ENCODE data around the gene DPP4. TPM values are rescaled to one million over a fixed set of nuclear protein-coding genes. Genes with fewer than 3 reads are reported as not detected.

Gene DPP4
- total RNA-seq, 2 donors from 2014 or later: 36.8 to 76.0 TPM

GRCh38 chr2:161991991-161992390, 82.0 kb downstream of the DPP4 start:
- no peaks in the 10 kb centered on the region for H3K27me3 ChIP-seq (replicated peaks; ENCODE audit: insufficient read depth)
- no peak for DNase-seq (ENCODE audit: low spot score)
- H3K36me3 ChIP-seq: no peaks in the 10 kb centered on the region
- 68% methylated on average over 1 of the region's 1 CpG for WGBS
- TF ChIP-seq, protein P1, sequence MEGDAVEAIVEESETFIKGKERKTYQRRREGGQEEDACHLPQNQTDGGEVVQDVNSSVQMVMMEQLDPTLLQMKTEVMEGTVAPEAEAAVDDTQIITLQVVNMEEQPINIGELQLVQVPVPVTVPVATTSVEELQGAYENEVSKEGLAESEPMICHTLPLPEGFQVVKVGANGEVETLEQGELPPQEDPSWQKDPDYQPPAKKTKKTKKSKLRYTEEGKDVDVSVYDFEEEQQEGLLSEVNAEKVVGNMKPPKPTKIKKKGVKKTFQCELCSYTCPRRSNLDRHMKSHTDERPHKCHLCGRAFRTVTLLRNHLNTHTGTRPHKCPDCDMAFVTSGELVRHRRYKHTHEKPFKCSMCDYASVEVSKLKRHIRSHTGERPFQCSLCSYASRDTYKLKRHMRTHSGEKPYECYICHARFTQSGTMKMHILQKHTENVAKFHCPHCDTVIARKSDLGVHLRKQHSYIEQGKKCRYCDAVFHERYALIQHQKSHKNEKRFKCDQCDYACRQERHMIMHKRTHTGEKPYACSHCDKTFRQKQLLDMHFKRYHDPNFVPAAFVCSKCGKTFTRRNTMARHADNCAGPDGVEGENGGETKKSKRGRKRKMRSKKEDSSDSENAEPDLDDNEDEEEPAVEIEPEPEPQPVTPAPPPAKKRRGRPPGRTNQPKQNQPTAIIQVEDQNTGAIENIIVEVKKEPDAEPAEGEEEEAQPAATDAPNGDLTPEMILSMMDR (IDR thresholded peaks at IDR 0.05): no peak
- TF ChIP-seq POLR2A (IDR thresholded peaks at IDR 0.05): no peak
- TF ChIP-seq POLR2AphosphoS5 (IDR thresholded peaks at IDR 0.05): no peak
- no peak overlapping the region for H3K27ac ChIP-seq
- intact Hi-C loops (cut with DNase I): no loop called here
- H3K9me3 ChIP-seq: no peaks in the 10 kb centered on the region
- H3K4me3 ChIP-seq: no peak overlapping the region
- no peaks in the 10 kb centered on the region for H3K4me1 ChIP-seq (replicated peaks)

DNA sequence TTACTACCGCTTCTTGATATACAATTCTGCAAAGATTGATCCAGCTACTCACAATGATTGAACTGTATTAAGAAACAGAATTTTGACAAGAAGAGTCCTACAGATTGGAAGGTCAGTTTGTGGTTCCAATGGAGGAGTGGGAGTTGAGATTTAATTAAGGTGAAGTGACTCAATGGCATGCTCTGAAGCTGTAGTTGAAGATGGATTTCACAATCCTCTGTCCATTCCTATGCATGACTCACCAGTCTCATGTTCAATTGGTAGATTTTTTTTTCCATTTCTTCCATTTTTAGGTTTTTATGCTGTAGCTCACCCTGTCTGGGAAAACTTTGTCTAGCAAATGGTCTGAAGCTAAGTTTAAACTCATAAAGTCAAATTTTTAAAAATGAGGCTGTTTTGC, 83.3 kb downstream of the DPP4 start:
- Histone ChIP-seq H3K4me3 (no peak overlapping the region), H3K9me3 (no peaks in the 10 kb centered on the region), H3K4me1 (replicated peaks) (no peaks in the 10 kb centered on the region), H3K27me3 (replicated peaks; ENCODE audit: insufficient read depth) (no peaks in the 10 kb centered on the region), H3K27ac (no peak overlapping the region), H3K36me3 (no peaks in the 10 kb centered on the region)
- TF ChIP-seq POLR2AphosphoS5 (IDR thresholded peaks at IDR 0.05): no peak
- no peak for TF ChIP-seq POLR2A (IDR thresholded peaks at IDR 0.05)
- WGBS: 98% methylated on average over 1 of the region's 1 CpG
- intact Hi-C loops (cut with DNase I): no loop called here
- DNase-seq (ENCODE audit: low spot score): no peak

GRCh38 chr2:161990036-161990435, 84.0 kb downstream of the DPP4 start:
- H3K9me3 ChIP-seq: no peaks in the 10 kb centered on the region
- H3K36me3 ChIP-seq: no peaks in the 10 kb centered on the region
- no peak overlapping the region for H3K27ac ChIP-seq
- 62% methylated on average over 2 of the region's 2 CpGs for WGBS
- H3K27me3 ChIP-seq (replicated peaks; ENCODE audit: insufficient read depth): no peaks in the 10 kb centered on the region
- intact Hi-C loops (cut with DNase I): no loop called here
- TF ChIP-seq POLR2A (IDR thresholded peaks at IDR 0.05) (no peak), POLR2AphosphoS5 (IDR thresholded peaks at IDR 0.05) (no peak)
- H3K4me1 ChIP-seq (replicated peaks): no peaks in the 10 kb centered on the region
- no peak for DNase-seq (ENCODE audit: low spot score)
- H3K4me3 ChIP-seq: no peak overlapping the region

DNA sequence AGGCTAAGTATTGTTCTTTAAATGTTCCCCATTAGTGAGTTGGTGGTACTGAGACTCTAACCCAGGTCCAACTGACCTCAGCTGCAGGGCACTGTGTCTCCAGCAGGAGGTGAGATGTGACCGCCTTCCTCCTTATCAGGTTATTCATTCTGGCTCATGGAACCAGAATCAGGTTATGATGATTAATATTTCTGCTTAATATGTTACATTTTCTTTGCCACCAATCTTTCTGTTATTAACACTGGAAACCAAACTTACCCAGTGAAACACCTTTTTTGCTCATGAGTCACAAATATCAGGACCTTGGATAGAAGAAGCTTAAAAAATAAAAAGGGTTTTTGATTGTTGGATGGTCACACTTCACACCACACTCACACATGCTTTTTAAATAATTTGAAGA, 85.4 kb downstream of the DPP4 start:
- Histone ChIP-seq H3K4me3 (no peak overlapping the region), H3K9me3 (no peaks in the 10 kb centered on the region), H3K27ac (no peak overlapping the region), H3K4me1 (replicated peaks) (no peaks in the 10 kb centered on the region), H3K27me3 (replicated peaks; ENCODE audit: insufficient read depth) (no peaks in the 10 kb centered on the region), H3K36me3 (no peaks in the 10 kb centered on the region)
- DNase-seq (ENCODE audit: low spot score): no peak
- TF ChIP-seq POLR2A (IDR thresholded peaks at IDR 0.05): no peak
- TF ChIP-seq, protein P1 (IDR thresholded peaks at IDR 0.05): no peak
- no peak for TF ChIP-seq POLR2AphosphoS5 (IDR thresholded peaks at IDR 0.05)
- intact Hi-C loops (cut with DNase I): no loop called here
- WGBS: 90% methylated on average over 1 of the region's 1 CpG

DNA sequence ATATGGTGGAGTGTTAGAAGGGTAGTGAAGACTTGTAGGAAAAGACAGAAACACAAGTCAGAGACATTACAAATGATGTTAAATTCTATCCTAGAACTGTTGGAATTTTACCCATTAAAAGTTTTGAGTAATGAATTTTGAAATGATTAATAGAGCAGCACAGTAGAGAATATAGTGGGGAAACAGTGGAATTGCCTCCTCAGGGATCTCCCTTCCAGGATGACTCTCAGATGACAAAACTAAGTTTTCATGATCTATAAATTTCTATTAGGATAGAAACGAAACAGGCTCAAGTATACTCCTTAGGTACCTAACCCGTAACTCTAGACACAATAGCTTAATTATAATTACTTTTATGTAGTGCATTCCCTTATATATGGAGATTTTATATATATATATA, 86.7 kb downstream of the DPP4 start:
- 86% methylated on average over 2 of the region's 2 CpGs for WGBS
- H3K4me1 ChIP-seq (replicated peaks): no peaks in the 10 kb centered on the region
- H3K36me3 ChIP-seq: no peaks in the 10 kb centered on the region
- DNase-seq (ENCODE audit: low spot score): no peak
- no peaks in the 10 kb centered on the region for H3K9me3 ChIP-seq
- no peak overlapping the region for H3K27ac ChIP-seq
- intact Hi-C loops (cut with DNase I): no loop called here
- no peak overlapping the region for H3K4me3 ChIP-seq
- TF ChIP-seq, protein P1 (IDR thresholded peaks at IDR 0.05): no peak
- TF ChIP-seq POLR2A (IDR thresholded peaks at IDR 0.05) (no peak), POLR2AphosphoS5 (IDR thresholded peaks at IDR 0.05) (no peak)
- H3K27me3 ChIP-seq (replicated peaks; ENCODE audit: insufficient read depth): no peaks in the 10 kb centered on the region

- no peaks in the 10 kb centered on the region for H3K9me3 ChIP-seq
- H3K4me1 ChIP-seq (replicated peaks): no peaks in the 10 kb centered on the region
- no peaks in the 10 kb centered on the region for H3K36me3 ChIP-seq
- H3K27ac ChIP-seq: no peak overlapping the region
- no peak for TF ChIP-seq POLR2A (IDR thresholded peaks at IDR 0.05)
- TF ChIP-seq, protein P1 (IDR thresholded peaks at IDR 0.05): no peak
- TF ChIP-seq POLR2AphosphoS5 (IDR thresholded peaks at IDR 0.05): no peak
- H3K4me3 ChIP-seq: no peak overlapping the region
- WGBS: 59% methylated on average over 1 of the region's 1 CpG
- intact Hi-C loops (cut with DNase I): no loop called here
- H3K27me3 ChIP-seq (replicated peaks; ENCODE audit: insufficient read depth): no peaks in the 10 kb centered on the region
- DNase-seq (ENCODE audit: low spot score): no peak
These were observed 90.1 kb downstream of the DPP4 start for GRCh38 chr2:161983866-161984265.

All from prostate gland (tissue), 2 donors.